NCI-H748 (cell line): ENCODE data around the gene IGSF9B.
"Not testable (repeated sequence)": the region's sequence is repeated elsewhere in the genome, so short reads cannot be mapped to it uniquely, and the experiment has no call there.

Experiments
- DNase-seq: peaks from one replicate; lab custom pipeline; 2025; ENCODE audit not compliant: unreplicated experiment; lab: John Stamatoyannopoulos, UW

IGSF9B gene

GRCh38 chr11:133956650-133957633 lies at the start of gene IGSF9B:
TSS of gene IGSF9B (minus strand) at chr11:133956968. CDS start at chr11:133956754, 214 bp downstream.
- peak; percentile 90 for DNase-seq

- no peak for DNase-seq
Observed at GRCh38 chr11:134004496-134005172, 47.9 kb upstream of the IGSF9B start.

- DNase-seq: no peak
Observed at GRCh38 chr11:134003792-134004495, 47.2 kb upstream of the IGSF9B start.

GRCh38 chr11:134002819-134003218 lies 46.1 kb upstream of the IGSF9B start:
- not testable (repeated sequence) for DNase-seq

GRCh38 chr11:134002338-134002737 lies 45.6 kb upstream of the IGSF9B start:
- not testable (repeated sequence) for DNase-seq

- DNase-seq: no peak
Observed at GRCh38 chr11:134001596-134001995, 44.8 kb upstream of the IGSF9B start.

- no peak for DNase-seq
Observed at GRCh38 chr11:134001088-134001487, 44.3 kb upstream of the IGSF9B start.

- no peak for DNase-seq
Observed at GRCh38 chr11:133999355-133999754, 42.6 kb upstream of the IGSF9B start.

- DNase-seq: no peak
Observed at GRCh38 chr11:133997554-133997953, 40.8 kb upstream of the IGSF9B start.

GRCh38 chr11:133996671-133997070 lies 39.9 kb upstream of the IGSF9B start:
- DNase-seq: no peak

GRCh38 chr11:133995066-133995465 lies 38.3 kb upstream of the IGSF9B start:
- DNase-seq: no peak

- DNase-seq: no peak
Observed at GRCh38 chr11:133993921-133994320, 37.2 kb upstream of the IGSF9B start.

GRCh38 chr11:133993107-133993506 lies 36.3 kb upstream of the IGSF9B start:
- DNase-seq: no peak

GRCh38 chr11:133992121-133992520 lies 35.4 kb upstream of the IGSF9B start:
- DNase-seq: no peak

GRCh38 chr11:133991101-133991500 lies 34.3 kb upstream of the IGSF9B start:
- DNase-seq: no peak

- no peak for DNase-seq
Observed at GRCh38 chr11:133990501-133990900, 33.7 kb upstream of the IGSF9B start.

GRCh38 chr11:133988686-133989410 lies 32.1 kb upstream of the IGSF9B start:
- no peak for DNase-seq

GRCh38 chr11:133987171-133987570 lies 30.4 kb upstream of the IGSF9B start:
- DNase-seq: no peak

- no peak for DNase-seq
Observed at GRCh38 chr11:133985981-133986944, 29.5 kb upstream of the IGSF9B start.

GRCh38 chr11:133984828-133985227 lies 28.1 kb upstream of the IGSF9B start:
- no peak for DNase-seq
